HCT116 (cell line): Measurements from ENCODE around the gene ABCA3.

Experiments used
- EZH2 ChIP-seq: fragments of 200-600 bp; sonication (generic); IDR thresholded peaks from 2 replicates; pipeline ENCODE4 v1.6.1; 2017; ENCODE audit warnings: antibody characterized with exemption, mixed run types
- POLR2A ChIP-seq: IDR thresholded peaks from 2 replicates; pipeline ENCODE4 v1.7.0; 2011; ENCODE audit warnings: borderline replicate concordance; ENCODE audit not compliant: insufficient read depth, insufficient read length; ENCODE audit errors: extremely low read depth
- SIN3A ChIP-seq: IDR thresholded peaks from 2 replicates; pipeline ENCODE4 v1.6.1; 2012; ENCODE audit warnings: low read depth
- TF ChIP-seq, protein P1 (sequence below), 3 experiments: fragments of 200-600 bp in 1 of 3; sonication (generic) in 1 of 3; IDR thresholded peaks in 2 of 3; conservative IDR thresholded peaks in 1 of 3; 2 replicates each; pipeline ENCODE4 v1.5.1; 2012 to 2017; ENCODE audit warnings: low read depth in 2 of 3, low read length in 2 of 3, antibody characterized with exemption in 1 of 3, borderline replicate concordance in 1 of 3, control low read depth in 1 of 3, mild to moderate bottlenecking in 1 of 3, mixed read lengths in 1 of 3, mixed run types in 1 of 3, moderate library complexity in 1 of 3; ENCODE audit not compliant: insufficient read depth in 1 of 3

DNA sequence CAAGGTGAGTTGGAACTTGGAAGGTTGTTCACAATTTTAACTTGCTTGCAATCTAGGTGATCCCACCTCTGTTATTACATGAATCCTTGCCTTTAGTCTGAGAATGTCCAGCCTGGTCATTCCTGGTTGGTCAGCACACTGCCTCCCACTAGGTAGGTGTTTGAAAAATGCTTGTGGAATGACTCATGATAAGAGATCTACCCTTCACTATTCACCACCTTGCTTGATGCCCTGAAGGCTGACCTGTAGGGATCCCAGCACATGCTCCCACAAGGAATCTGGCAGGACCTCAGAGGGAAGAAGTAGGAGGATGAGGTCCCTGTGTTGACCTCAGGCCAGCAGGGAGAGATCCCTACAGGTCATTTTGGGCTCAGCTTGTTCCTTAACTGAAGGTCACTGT lies 30.2 kb upstream of the ABCA3 start:
- TF ChIP-seq, protein P1, sequence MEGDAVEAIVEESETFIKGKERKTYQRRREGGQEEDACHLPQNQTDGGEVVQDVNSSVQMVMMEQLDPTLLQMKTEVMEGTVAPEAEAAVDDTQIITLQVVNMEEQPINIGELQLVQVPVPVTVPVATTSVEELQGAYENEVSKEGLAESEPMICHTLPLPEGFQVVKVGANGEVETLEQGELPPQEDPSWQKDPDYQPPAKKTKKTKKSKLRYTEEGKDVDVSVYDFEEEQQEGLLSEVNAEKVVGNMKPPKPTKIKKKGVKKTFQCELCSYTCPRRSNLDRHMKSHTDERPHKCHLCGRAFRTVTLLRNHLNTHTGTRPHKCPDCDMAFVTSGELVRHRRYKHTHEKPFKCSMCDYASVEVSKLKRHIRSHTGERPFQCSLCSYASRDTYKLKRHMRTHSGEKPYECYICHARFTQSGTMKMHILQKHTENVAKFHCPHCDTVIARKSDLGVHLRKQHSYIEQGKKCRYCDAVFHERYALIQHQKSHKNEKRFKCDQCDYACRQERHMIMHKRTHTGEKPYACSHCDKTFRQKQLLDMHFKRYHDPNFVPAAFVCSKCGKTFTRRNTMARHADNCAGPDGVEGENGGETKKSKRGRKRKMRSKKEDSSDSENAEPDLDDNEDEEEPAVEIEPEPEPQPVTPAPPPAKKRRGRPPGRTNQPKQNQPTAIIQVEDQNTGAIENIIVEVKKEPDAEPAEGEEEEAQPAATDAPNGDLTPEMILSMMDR (IDR thresholded peaks at IDR 0.05 in 2 of 3, conservative IDR thresholded peaks at IDR 0.05 in 1 of 3; ENCODE audit: borderline replicate concordance in 1 of 3, insufficient read depth in 1 of 3, low read depth in 2 of 3, low read length in 2 of 3) = no peak
- TF ChIP-seq SIN3A (no peak), EZH2 (no peak), POLR2A (no peak)
